Esophagus squamous epithelium (tissue), 5 donors: ENCODE data around the gene PPIL1. TPM values are rescaled to one million over a fixed set of nuclear protein-coding genes. Genes with fewer than 3 reads are reported as not detected.

Experiments used
- DNase-seq: peaks from one replicate; lab custom pipeline; 2025; lab: John Stamatoyannopoulos, UW
- H3K27ac ChIP-seq, 4 donors: fragments of 200-600 bp; sonication (generic); one replicate each; pipeline ENCODE4 v1.5.1; 2016 to 2019; ENCODE audit warnings: mild to moderate bottlenecking in 1 of 4
- H3K27me3 ChIP-seq, 4 donors: fragments of 200-600 bp; sonication (generic); 1 replicate in 3 of 4; 2 replicates in 1 of 4; pipeline versions ENCODE4 v1.5.1 to v1.6.0; 2017 to 2021; ENCODE audit warnings: antibody characterized with exemption in 1 of 4
- H3K36me3 ChIP-seq, 3 donors: fragments of 200-600 bp; sonication (generic); one replicate each; pipeline ENCODE4 v1.5.1; 2016 to 2019
- H3K4me1 ChIP-seq, 3 donors: fragments of 200-600 bp; sonication (generic); one replicate each; pipeline ENCODE4 v1.5.1; 2017 to 2019
- H3K4me3 ChIP-seq, 4 donors: fragments of 200-600 bp; sonication (generic); 1 replicate in 3 of 4; 2 replicates in 1 of 4; pipeline ENCODE4 v1.5.1; 2016 to 2019; ENCODE audit warnings: mild to moderate bottlenecking in 2 of 4, moderate library complexity in 1 of 4
- H3K9me3 ChIP-seq, 3 donors: fragments of 200-600 bp; sonication (generic); one replicate each; pipeline ENCODE4 v1.5.1; 2016 to 2019
- CTCF ChIP-seq, 6 experiments: fragments of 450-650 bp in 4 of 6; fragments of 200-600 bp in 2 of 6; sonication (generic) in 2 of 6; IDR thresholded peaks; one replicate each; pipeline ENCODE4 v1.5.1; 2016 to 2019; ENCODE audit warnings: antibody characterized with exemption in 6 of 6, mild to moderate bottlenecking in 4 of 6, moderate library complexity in 4 of 6
- POLR2A ChIP-seq, 4 donors: fragments of 450-650 bp; IDR thresholded peaks; one replicate each; pipeline ENCODE4 v1.6.1; 2017; ENCODE audit warnings: antibody characterized with exemption in 4 of 4, mild to moderate bottlenecking in 4 of 4, moderate library complexity in 3 of 4
- WGBS, 2 donors: methylation state at CpG; one replicate each; pipeline ENCODE4 v1.1.5; 2018; 5-methylcytosine and 5-hydroxymethylcytosine counted together
- intact Hi-C: fragments of 100-400 bp; cut with DNase I; formaldehyde crosslinking; loops from one replicate; pipeline ENCODE4 v1.15.0; 2022
- total RNA-seq, 4 donors: library from RNA; depleted of rRNA; stranded (reverse); fragments of >200 nt; gene quantifications; one replicate each; pipeline ENCODE4 v1.1.0, GENCODE V29; 2016
- donor health status: DM: yes; HTN: yes; CAD: no.

PPIL1 gene
- total RNA-seq, 4 donors from 2014 or later, result 13.4 to 35.4 (median 28.7) TPM

GRCh38 chr6:36885461-36886401, 11.1 kb upstream of the PPIL1 start, which contains the start of gene C6orf89:
Gene C6orf89 (plus strand): TSS chr6:36885952. CDS start chr6:36899445, 13,493 bp downstream.
- H3K9me3 ChIP-seq, result no peaks in the 10 kb centered on the region
- WGBS, 2 donors, result 3 to 5% methylated on average over 20 to 36 of the region's 48 CpGs
- peak within 1 kb of the TSS; percentile 79 to 92 (median 83) for H3K4me3 ChIP-seq
- peak within 1 kb of the TSS; percentile 89 to 93 (median 93) for H3K27ac ChIP-seq
- no peaks in the 10 kb centered on the region for H3K36me3 ChIP-seq
- intact Hi-C loops, result loop anchor here (10.0 kb wide), 1 partner anchor 129 kb away; no protein-coding TSS in a partner anchor
- DNase-seq, result peak; percentile 95
- TF ChIP-seq POLR2A (IDR thresholded peaks at IDR 0.05) (peak in 2 of 4 donors; percentile 61 to 74), CTCF (IDR thresholded peaks at IDR 0.05) (peak; percentile 78 to 96 (median 92))
- H3K27me3 ChIP-seq, result no peaks in the 10 kb centered on the region
- H3K4me1 ChIP-seq, result peaks cover 0 to 38% (median 15%) of the 10 kb centered on the region in 3 donors

- Histone ChIP-seq H3K4me3 (no peak overlapping the region), H3K4me1 (peaks cover 0 to 38% (median 15%) of the 10 kb centered on the region in 3 donors), H3K27ac (peak overlapping the region in 2 of 4 donors; percentile 93), H3K9me3 (no peaks in the 10 kb centered on the region), H3K27me3 (no peaks in the 10 kb centered on the region), H3K36me3 (no peaks in the 10 kb centered on the region)
- intact Hi-C loops, result loop anchor here (10.0 kb wide), 1 partner anchor 130 kb away; no protein-coding TSS in a partner anchor
- DNase-seq, result no peak
- TF ChIP-seq CTCF (IDR thresholded peaks at IDR 0.05) (no peak), POLR2A (IDR thresholded peaks at IDR 0.05) (no peak)
- 95 to 98% methylated on average over 3 of the region's 3 CpGs for WGBS, 2 donors
These were observed 10.0 kb upstream of the PPIL1 start for GRCh38 chr6:36884610-36885009.

- Histone ChIP-seq H3K27me3 (no peaks in the 10 kb centered on the region), H3K9me3 (no peaks in the 10 kb centered on the region), H3K36me3 (peaks cover 0 to 8% (median 0%) of the 10 kb centered on the region in 3 donors), H3K4me3 (peak overlapping the region; percentile 75 to 96 (median 90)), H3K4me1 (peaks cover 0 to 27% (median 18%) of the 10 kb centered on the region in 3 donors), H3K27ac (peak overlapping the region; percentile 92 to 95 (median 94))
- no peak for TF ChIP-seq POLR2A (IDR thresholded peaks at IDR 0.05)
- no peak for TF ChIP-seq CTCF (IDR thresholded peaks at IDR 0.05)
- 39 to 41% methylated on average over 6 of the region's 6 CpGs for WGBS, 2 donors
- intact Hi-C loops, result no loop called here
- DNase-seq, result no peak
These were observed 639 bp upstream of the PPIL1 start for GRCh38 chr6:36875250-36875633.

- 6 to 10% methylated on average over 11 of the region's 11 CpGs for WGBS, 2 donors
- TF ChIP-seq CTCF (IDR thresholded peaks at IDR 0.05), result peak in 3 of 6 experiments; percentile 41 to 60 (median 44)
- TF ChIP-seq POLR2A (IDR thresholded peaks at IDR 0.05), result no peak
- intact Hi-C loops, result no loop called here
These were observed 776 bp downstream of the PPIL1 start for GRCh38 chr6:36873612-36874442.

More at GRCh38 chr6:36873612-36874442, 776 bp downstream of the PPIL1 start:
- H3K9me3 ChIP-seq, result no peaks in the 10 kb centered on the region
- peaks cover 0 to 22% (median 0%) of the 10 kb centered on the region in 3 donors for H3K36me3 ChIP-seq
- peak overlapping the region; percentile 92 to 95 (median 94) for H3K27ac ChIP-seq
- H3K27me3 ChIP-seq, result no peaks in the 10 kb centered on the region
- peak overlapping the region; percentile 75 to 96 (median 90) for H3K4me3 ChIP-seq
- H3K4me1 ChIP-seq, result peaks cover 0 to 27% (median 18%) of the 10 kb centered on the region in 3 donors
- DNase-seq, result no peak
